RWPE2 (cell line): ENCODE measurements around the gene CBX2.
A peak's percentile ranks its signal among the peaks of the same experiment; 100 is the strongest.

Experiments used
- ATAC-seq: fragments of 200-7000 bp; cut with Tn5 transposase; 3 replicates; pipeline ENCODE4 v1.9.1; 2021; ENCODE audit warnings: low read depth
- DNase-seq: peaks from one replicate; pipeline ENCODE4 v3.0.0-alpha.2; 2020; ENCODE audit warnings: low spot score
- H3K27ac ChIP-seq: fragments of 450-650 bp; 2 replicates; pipeline ENCODE4 v1.5.1; 2017; ENCODE audit warnings: mild to moderate bottlenecking; ENCODE audit not compliant: poor library complexity, severe bottlenecking
- H3K27me3 ChIP-seq: fragments of 250-450 bp; sonication (Bioruptor Pico); 2 replicates; pipeline ENCODE4 v1.5.1; 2021; ENCODE audit warnings: mild to moderate bottlenecking, moderate library complexity; ENCODE audit not compliant: insufficient read depth, poor library complexity, severe bottlenecking
- H3K36me3 ChIP-seq: fragments of 250-450 bp; sonication (Bioruptor Pico); 2 replicates; pipeline ENCODE4 v1.5.1; 2020; ENCODE audit warnings: low read depth, mild to moderate bottlenecking, moderate library complexity
- H3K4me1 ChIP-seq: fragments of 250-450 bp; sonication (Bioruptor Pico); 2 replicates; pipeline ENCODE4 v1.5.1; 2021; ENCODE audit warnings: mild to moderate bottlenecking, moderate library complexity; ENCODE audit not compliant: insufficient read depth, poor library complexity, severe bottlenecking
- H3K4me3 ChIP-seq: fragments of 250-450 bp; sonication (Bioruptor Pico); 2 replicates; pipeline ENCODE4 v1.5.1; 2021; ENCODE audit warnings: mild to moderate bottlenecking, moderate library complexity; ENCODE audit not compliant: severe bottlenecking
- H3K9me3 ChIP-seq: fragments of 250-450 bp; sonication (Bioruptor Pico); 2 replicates; pipeline ENCODE4 v1.5.1; 2021; ENCODE audit warnings: mild to moderate bottlenecking, moderate library complexity; ENCODE audit not compliant: severe bottlenecking
- TF ChIP-seq, protein P1 (sequence below): fragments of 450-650 bp; IDR thresholded peaks from one replicate; pipeline ENCODE4 v1.5.1; 2017; ENCODE audit warnings: mild to moderate bottlenecking, moderate library complexity; ENCODE audit not compliant: poor library complexity, severe bottlenecking

CBX2 gene

DNA sequence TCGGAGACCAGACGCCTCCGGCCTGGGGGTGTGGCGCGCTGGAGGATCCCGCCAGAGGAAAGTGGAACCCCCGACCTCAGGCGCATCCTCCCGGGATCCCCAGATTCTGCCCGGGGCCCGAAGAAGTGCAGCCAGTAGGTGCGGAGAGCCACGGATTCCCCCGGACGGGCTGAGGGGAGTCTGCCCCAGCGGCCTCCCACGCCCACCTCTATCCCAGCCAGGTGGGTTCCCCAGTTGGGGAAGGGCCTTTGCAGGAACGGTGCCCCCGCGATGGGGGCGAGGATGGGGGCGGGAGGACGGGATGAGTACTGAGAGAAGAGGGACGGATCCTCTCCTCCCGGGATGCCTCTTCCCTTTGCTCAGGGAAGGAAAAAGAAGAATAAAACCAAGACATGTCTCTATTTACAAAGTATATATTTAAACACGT, 13.8 kb downstream of the CBX2 start:
- H3K27me3 ChIP-seq, result peaks cover 62% of the 10 kb centered on the region
- no peak overlapping the region for H3K4me3 ChIP-seq
- no peak overlapping the region for H3K27ac ChIP-seq
- no peaks in the 10 kb centered on the region for H3K9me3 ChIP-seq
- H3K36me3 ChIP-seq, result 0 out of 2 replicates have a peak, but pooled peaks cover 4% of the 10 kb centered on the region
- TF ChIP-seq, protein P1, sequence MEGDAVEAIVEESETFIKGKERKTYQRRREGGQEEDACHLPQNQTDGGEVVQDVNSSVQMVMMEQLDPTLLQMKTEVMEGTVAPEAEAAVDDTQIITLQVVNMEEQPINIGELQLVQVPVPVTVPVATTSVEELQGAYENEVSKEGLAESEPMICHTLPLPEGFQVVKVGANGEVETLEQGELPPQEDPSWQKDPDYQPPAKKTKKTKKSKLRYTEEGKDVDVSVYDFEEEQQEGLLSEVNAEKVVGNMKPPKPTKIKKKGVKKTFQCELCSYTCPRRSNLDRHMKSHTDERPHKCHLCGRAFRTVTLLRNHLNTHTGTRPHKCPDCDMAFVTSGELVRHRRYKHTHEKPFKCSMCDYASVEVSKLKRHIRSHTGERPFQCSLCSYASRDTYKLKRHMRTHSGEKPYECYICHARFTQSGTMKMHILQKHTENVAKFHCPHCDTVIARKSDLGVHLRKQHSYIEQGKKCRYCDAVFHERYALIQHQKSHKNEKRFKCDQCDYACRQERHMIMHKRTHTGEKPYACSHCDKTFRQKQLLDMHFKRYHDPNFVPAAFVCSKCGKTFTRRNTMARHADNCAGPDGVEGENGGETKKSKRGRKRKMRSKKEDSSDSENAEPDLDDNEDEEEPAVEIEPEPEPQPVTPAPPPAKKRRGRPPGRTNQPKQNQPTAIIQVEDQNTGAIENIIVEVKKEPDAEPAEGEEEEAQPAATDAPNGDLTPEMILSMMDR, result no peak
- H3K4me1 ChIP-seq, result peaks cover 4% of the 10 kb centered on the region
- DNase-seq (no peak), ATAC-seq (no peak)

DNA sequence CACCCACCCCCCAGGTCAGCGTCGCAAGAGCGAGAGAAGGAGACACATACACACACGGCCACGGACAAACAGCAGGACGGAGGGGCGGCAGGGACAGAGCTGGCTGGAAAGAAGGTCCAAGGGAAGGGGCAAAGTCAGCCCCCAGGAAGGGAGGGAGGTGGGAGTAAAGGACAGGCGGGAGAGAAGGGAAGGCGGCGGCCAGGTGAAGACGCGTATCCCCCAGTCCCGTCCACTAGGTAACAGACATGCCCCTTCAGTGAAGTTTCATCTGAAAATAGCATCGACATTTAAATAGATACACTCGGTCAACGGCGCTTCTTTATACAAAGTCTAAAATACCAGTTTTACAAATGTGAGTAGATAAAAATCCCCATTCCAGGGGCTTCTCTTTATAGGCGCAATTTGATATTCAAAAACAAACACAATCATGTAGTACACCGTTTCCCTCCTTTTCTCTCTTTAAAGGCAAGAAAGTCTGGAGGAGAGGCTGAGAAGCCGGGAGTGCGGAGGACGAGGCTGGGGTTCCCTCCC, 14.5 kb downstream of the CBX2 start:
- no peaks in the 10 kb centered on the region for H3K9me3 ChIP-seq
- H3K27ac ChIP-seq, result no peak overlapping the region
- TF ChIP-seq, protein P1, result no peak
- H3K27me3 ChIP-seq, result peaks cover 61% of the 10 kb centered on the region
- DNase-seq, result no peak
- ATAC-seq, result no peak
- H3K4me1 ChIP-seq, result peaks cover 4% of the 10 kb centered on the region
- H3K4me3 ChIP-seq, result no peak overlapping the region
- 0 out of 2 replicates have a peak, but pooled peaks cover 4% of the 10 kb centered on the region for H3K36me3 ChIP-seq

DNA sequence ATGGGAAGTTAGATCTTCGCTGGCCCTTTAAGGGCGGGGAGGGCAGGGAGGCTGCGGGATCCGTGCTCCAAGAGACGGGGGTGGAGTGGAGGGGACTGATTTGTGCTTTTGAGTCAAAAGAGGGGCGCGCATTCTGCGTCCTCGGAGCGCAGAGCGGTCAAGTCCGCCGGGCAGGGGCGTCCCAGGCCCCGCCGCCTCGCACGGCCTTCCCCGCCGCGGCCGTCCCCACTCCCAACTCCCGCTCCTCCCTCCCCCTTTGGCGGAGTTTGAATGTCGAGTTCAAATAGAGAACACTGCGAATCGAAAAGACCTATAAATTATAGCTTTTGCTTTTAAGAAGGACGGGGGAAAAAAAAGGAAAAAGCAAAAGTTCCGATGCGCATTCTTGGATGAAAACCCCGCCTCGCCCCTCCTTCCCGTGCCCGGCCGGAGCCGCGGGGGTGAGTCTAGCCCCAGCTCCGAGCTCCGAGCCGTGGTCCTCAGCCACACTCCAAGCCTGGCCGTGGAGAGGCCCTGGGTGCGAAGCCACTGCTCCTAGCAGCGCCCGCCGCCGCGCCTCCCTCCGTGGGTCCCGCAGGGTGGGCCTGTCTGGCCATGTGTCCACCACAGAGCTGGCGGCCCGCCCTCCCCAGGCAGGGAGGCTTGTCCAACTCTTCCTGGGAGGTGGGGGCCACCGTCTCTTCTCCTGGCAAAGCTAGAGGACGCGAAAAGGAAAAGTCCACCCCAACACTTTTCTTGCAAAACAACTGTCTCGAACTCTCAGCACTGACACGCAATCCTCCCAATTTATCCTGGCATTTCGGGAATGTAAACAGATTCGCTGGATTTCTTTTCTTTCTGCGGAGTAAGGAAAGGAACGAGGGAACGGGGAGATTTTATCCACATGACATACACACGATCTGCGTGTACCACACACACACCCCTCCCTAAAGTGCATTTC, 15.3 kb downstream of the CBX2 start:
- 0 out of 2 replicates have a peak, but pooled peaks cover 4% of the 10 kb centered on the region for H3K36me3 ChIP-seq
- DNase-seq (no peak), ATAC-seq (no peak)
- peak overlapping the region; percentile 28 for H3K4me3 ChIP-seq
- H3K27me3 ChIP-seq, result peaks cover 59% of the 10 kb centered on the region
- H3K4me1 ChIP-seq, result peaks cover 4% of the 10 kb centered on the region
- TF ChIP-seq, protein P1, result no peak
- H3K27ac ChIP-seq, result no peak overlapping the region
- no peaks in the 10 kb centered on the region for H3K9me3 ChIP-seq

DNA sequence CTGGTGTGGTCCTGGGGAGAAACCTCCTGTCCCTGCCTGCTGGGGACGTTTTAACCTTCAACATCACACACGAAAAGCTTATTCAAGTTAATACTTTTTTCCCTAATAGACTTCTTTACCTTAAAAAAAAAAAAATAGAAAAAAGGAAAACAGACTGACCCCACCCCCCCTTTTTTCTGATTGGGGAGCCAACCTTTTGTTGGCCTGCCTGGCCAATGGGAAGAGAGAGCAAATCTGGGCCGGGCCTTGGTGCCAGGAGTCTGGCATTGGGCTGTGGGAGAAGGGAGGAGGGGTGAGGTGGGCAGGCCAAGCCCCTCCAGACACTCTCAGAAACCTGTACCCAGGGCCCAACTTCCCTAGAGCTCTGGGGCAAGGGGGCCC, 16.0 kb downstream of the CBX2 start:
- Histone ChIP-seq H3K4me1 (peaks cover 4% of the 10 kb centered on the region), H3K36me3 (0 out of 2 replicates have a peak, but pooled peaks cover 4% of the 10 kb centered on the region), H3K4me3 (no peak overlapping the region), H3K27ac (no peak overlapping the region), H3K27me3 (peaks cover 59% of the 10 kb centered on the region), H3K9me3 (no peaks in the 10 kb centered on the region)
- no peak for ATAC-seq
- no peak for DNase-seq
- TF ChIP-seq, protein P1, result no peak
